NCI-H2029 treated with DMSO at 0.1 percent for 48 hours (cell line): Measurements from ENCODE around the gene ZNF516.

Source experiments
- DNase-seq: peaks from one replicate; lab custom pipeline; 2025; lab: John Stamatoyannopoulos, UW

The ZNF516 gene

DNA sequence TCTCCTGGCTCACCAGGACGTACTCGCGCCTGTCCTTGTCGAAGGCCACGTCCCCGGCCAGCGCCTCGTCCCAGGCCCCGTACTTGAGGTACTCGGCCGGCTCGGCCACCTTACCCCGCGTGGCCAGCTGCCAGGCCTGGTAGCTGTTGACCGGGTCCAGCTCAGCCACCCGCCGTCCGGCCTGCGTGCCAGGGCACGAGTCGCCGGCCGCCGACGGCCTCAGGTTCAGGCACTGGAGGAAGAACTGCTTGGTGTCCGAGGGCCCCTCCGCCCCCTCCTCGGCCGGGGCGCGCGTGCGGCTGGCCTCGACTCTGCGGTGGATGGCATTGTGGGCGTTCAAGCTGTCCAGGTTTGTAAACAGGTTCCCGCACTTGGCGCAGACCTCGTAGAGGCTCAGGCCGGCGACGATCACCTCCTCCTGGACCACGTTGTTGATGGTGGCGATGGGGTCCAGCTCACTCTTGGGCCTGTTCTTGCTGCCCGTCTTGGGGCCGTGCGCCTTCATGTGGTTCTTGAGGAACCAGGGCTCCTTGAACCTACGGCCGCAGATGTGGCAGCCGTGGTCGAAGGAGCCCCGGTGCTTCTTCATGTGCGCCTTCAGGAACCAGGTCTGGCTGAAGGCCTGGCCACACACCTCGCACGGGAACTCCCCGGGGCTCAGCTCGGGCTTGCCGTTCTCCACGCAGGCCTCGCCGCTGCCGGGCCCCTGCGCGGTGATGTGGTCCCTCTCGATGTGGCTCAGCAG, 53.2 kb downstream of the ZNF516 start:
- DNase-seq = no peak

GRCh38 chr18:76441002-76441667, 53.9 kb downstream of the ZNF516 start:
- no peak for DNase-seq

- DNase-seq = no peak
Observed at GRCh38 chr18:76437910-76438309, 57.1 kb downstream of the ZNF516 start.

- no peak for DNase-seq
Observed at GRCh38 chr18:76437011-76437410, 58.0 kb downstream of the ZNF516 start.

GRCh38 chr18:76436342-76436741, 58.7 kb downstream of the ZNF516 start:
- DNase-seq = no peak

DNA sequence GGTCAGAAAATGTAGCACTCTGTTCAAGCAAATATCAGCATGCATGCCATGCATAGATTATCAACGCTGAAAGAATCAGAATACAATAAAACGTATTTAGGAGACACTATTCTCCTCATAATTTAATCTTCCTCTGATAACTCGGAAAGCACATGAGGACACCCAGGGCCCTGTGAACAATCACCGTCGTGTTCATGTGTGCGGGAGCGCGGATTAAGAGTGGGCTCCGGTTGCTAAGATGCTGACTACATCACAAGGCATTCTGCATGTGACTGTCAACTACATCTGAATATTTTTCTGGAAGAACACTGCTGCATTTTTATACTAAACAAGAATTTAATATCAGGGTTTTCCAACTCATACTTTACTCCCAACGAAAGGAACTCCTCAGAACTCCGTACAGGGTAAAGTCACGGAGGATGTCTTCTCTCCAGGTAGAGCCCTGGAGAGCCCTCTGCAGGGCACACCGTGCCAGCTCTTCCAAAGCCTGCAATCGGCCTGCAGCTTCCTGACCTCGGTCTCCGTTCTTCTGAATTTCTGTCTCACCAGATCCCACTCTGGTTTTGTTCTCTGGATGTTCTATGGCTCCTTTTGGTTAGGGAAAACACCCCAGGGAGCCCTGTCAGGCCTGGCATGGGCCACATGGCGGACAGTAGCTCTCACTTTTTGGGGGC, 59.6 kb downstream of the ZNF516 start:
- no peak for DNase-seq

GRCh38 chr18:76434452-76434851, 60.6 kb downstream of the ZNF516 start:
- no peak for DNase-seq

DNA sequence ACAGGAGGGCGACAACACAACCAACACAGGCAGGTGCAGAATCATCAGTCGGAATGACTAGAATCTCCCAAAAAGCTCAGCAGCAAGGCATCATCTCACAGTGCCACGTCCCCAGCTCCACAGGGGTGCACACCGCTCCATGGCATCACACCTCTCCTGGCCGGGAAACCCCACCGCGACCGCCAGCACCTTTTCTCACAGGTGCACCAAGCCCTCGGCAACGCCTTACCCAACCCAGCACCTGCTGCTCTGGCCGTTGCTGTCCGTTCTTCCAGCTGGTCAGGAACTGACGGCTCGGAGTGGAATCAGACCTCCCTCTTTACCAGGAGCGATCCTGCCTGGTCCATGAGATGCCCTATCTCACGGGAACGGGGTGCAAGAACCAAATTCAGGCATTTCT, 61.3 kb downstream of the ZNF516 start:
- no peak for DNase-seq

GRCh38 chr18:76432970-76433767, 61.9 kb downstream of the ZNF516 start:
- DNase-seq = no peak

DNA sequence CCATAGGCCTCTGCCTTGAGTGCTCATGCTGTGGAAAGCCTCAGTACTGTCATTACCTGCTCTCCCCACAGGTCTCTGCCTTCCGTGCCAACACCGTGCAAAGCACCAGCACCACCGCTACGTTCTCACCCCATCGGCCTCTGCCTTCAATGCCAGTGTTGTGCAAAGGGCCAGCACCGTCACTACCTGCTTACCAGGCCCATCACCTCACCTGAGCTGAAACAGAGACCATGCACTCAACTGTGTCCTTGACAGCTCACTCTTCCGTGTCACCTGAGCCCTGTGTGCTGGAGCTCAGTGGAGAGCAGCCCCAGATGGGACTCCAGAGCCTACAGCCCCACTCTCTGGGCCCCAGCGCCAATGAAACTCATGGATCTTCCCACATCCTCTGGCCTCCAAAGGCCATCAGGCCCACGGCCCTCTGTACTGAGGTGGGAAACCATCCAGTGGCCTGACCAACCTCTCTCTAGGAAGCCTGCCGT, 62.7 kb downstream of the ZNF516 start:
- DNase-seq = no peak

DNA sequence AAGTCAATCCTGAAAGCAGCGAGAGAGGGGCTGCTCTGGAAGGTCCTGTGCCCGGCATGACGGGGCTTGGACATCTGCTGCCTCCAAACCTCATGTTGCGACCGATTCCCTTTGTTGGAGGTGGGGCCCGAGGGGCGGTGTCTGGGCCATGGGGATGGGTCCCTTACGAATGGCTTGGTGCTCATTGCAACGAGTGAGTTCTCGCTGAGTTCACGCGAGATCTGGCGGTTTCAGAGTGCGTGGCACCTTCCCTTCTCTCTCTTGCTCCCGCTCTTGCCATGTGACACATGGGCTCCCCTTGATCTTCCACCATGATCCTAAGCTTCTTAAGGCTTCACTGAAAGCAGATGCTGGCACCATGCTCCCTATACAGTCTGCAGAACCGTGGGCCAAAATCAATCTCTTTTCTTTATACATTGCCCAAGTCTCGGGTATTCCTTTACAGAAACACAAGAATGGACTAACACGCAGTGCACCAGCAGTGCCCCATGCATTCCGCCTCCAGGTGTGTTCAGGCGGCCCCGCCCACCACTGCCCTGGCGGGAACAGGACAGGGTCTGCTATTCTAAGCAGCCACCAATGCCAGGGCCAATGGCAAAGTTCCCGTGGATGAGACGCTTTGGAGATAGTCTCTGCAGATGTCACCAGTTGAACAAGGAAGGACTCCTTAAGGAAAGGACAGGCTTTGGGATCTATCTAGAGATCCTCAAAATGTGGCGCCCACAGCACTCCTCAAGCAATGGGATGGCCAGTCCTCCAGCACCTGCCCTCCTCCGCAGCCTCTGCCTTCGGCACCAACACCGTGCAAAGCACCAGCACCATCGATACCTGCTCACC, 63.4 kb downstream of the ZNF516 start:
- no peak for DNase-seq

DNA sequence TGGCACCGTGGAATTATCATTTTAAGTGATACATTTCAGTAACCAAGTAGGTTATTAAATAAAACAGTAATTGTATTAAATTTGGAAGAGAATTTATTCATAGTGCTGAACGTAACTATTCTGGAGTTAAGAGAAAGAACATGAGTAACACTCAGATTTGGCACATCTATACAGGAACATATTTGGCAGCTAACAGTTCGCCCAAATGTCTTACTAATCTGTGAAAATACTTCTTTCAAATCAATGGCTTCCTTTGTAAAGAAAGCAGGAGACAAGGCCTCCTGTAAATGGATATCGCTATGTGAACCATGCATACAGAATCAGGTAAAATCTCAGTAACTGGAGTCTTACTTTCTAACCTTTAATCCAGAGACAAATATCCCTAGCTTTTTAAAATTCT, 64.4 kb downstream of the ZNF516 start:
- no peak for DNase-seq

DNA sequence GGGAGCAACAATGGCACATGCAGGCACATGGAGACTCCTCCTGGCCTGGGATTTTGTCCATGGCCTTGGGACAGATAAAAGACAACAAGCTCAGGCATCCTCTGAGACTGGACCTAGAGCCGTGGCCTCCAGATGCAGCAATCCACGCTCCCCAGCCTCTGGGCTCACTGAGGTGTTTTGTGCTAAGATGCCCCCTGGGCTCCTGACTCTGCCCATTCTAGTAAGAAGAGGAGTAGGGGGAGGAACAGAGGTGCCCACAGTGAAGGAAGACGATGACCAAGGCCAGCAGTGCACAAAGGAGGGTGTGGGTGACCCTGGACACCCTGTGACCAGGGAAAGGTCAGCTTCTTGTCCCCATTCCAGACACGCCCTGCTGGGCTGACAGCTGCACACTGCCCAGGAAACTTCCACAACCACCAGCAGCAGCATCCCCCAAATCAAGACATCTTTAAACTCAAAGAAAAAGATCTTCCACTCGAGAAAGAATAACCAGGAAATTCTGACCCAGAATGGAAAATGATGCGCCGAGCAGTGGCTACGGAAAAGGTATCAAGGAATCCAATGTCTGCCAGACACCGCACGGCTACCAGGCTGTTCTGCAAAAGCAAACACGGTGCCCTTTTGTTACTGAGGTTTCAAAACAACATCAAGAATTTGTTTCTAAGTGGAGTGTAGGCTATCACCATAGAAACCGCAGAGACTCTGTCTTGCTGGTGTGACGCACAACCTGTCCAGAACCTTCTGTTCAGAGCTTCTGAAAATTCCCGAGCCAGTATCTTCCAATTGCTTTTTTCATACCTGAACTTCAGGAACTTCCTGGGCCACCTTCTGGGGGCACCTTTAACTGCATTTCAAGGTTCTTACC, 65.5 kb downstream of the ZNF516 start:
- DNase-seq = no peak

DNA sequence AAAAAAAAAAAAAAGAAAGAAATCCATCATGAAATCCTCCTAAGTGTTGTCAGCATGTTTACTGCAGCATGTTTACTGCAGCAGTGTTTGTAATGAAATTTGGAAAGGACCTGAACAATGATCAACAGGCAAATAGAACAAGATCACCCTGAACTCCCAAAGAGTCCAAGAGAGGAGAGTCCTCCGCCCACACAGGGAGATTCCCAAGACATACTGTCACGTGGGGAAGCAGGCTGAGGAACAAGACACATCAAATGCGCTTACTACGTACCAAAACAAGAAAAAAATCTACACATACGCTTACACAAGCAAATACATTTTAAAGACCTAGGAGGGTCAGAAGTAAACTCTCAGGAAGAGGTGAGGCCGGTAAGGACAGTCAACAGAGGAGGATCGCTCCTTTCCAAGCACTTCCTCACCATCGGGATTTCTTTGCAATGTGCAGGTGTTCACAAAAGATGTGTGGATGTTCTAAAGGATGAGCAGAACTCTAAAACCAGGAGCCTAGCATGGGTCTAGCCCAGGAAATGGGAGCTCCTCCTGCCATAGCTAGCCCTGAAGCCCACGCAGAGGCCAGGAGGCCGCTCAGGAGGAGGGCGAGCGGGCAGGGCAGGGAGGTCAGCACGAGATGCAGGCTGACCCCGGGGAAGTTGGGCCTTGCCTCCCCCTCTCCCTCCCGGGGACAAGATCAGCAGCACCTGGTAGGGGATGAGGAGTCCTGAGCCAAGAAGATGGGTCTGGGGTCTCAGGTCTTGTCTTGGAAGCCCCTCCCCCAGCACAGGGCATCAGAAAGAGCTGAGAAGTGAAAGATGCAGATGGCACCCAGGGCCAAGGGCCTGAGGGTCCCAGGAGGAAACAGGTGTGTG, 66.4 kb downstream of the ZNF516 start:
- DNase-seq = no peak

GRCh38 chr18:76426737-76427305, 68.2 kb downstream of the ZNF516 start:
- DNase-seq = no peak

DNA sequence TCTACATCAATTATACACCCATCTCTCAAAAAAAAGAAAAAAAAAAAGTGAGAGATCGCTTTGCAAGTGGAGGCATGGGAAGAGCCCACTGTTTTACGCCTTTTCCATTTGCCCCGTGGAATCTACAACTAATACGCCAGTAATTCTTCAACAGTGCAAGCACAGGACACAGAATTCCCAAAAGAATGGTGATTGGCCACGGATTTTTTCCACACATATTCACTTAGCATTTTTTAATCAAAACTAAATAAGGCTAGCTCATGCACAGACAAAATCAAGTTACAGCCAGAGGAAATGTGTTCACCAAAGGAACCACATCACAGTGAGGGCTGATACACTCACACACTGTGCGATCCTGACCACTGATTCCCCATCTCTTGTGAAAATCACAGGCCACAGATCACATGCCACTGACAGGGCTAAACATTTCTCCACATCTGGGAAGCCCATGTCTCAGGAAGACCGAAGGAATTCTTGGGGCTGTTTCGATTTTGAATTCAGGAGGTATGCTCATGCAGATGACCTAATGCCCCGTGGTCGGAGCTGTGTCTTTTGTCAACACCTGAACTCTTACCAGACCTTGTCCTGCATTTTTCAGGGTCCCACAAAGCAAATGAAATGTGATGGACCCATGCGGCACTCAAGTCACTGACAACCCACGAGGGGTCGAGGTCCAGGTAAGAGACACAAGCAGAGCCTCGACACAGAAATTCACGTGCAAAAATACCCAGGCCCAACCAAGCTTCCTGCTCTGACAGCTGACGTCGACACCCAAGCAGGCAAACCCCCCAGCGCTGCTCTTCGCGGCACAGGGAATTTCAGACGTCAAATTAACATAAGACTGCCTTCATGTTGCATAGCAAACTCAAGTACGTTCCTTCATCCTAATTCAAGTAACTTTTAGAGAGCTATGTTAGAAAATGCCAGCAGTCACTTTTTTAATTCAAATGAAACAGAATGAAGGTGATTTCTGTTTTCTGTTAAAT, 69.6 kb downstream of the ZNF516 start:
- DNase-seq = no peak

GRCh38 chr18:76422838-76423237, 72.2 kb downstream of the ZNF516 start:
- DNase-seq = no peak

DNA sequence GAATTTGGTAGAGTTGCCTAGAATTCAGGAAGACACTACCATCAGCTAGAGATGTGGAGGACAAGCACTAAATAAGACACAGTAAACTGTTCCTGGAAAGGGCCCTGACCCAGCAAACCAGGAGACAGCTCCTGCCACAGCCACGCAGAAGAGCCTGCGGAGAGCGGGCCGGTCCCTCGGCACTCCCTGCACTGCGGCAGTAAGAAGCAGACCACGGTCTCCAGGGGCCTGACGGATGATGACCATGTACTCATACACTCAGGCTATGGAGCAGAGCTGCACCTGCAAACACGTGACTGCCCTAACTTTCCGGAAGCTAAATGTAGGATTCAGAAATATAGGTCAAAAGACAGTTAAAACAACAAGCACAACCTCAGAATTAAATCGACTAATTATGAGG, 72.9 kb downstream of the ZNF516 start:
- no peak for DNase-seq
